ENCODE data around the gene MACROH2A2. TPM values are rescaled to one million over a fixed set of nuclear protein-coding genes. Genes with fewer than 3 reads are reported as not detected.

The MACROH2A2 gene
- total RNA-seq, 3 donors from 2014 or later = 7.3 to 13.6 (median 8.7) TPM

GRCh38 chr10:70060389-70060788 is 7.7 kb downstream of the MACROH2A2 start:
- no peak for ATAC-seq
- Histone ChIP-seq H3K4me1 (ENCODE audit: low read depth) (no peaks in the 10 kb centered on the region), H3K9me3 (no peaks in the 10 kb centered on the region), H3K4me3 (no peak overlapping the region), H3K36me3 (ENCODE audit: low read depth) (no peaks in the 10 kb centered on the region)
- intact Hi-C loops (cut with DNase I, micrococcal nuclease) = no loop called here
- DNase-seq = no peak
- TF ChIP-seq CTCF (IDR thresholded peaks at IDR 0.05) = no peak

GRCh38 chr10:70063418-70064098 is 10.9 kb downstream of the MACROH2A2 start:
- Histone ChIP-seq H3K4me3 (no peak overlapping the region), H3K9me3 (no peaks in the 10 kb centered on the region), H3K36me3 (ENCODE audit: low read depth) (no peaks in the 10 kb centered on the region), H3K4me1 (ENCODE audit: low read depth) (no peaks in the 10 kb centered on the region)
- DNase-seq (no peak), ATAC-seq (no peak)
- no peak for TF ChIP-seq CTCF (IDR thresholded peaks at IDR 0.05)
- intact Hi-C loops (cut with DNase I, micrococcal nuclease) = no loop called here

- intact Hi-C loops (cut with DNase I, micrococcal nuclease) = no loop called here
- DNase-seq (no peak), ATAC-seq (no peak)
- H3K4me1 ChIP-seq (ENCODE audit: low read depth) = no peaks in the 10 kb centered on the region
- no peaks in the 10 kb centered on the region for H3K9me3 ChIP-seq
- no peaks in the 10 kb centered on the region for H3K36me3 ChIP-seq (ENCODE audit: low read depth)
- H3K4me3 ChIP-seq = no peak overlapping the region
- TF ChIP-seq CTCF (IDR thresholded peaks at IDR 0.05) = no peak
Observed at GRCh38 chr10:70064486-70064885, 11.8 kb downstream of the MACROH2A2 start.

GRCh38 chr10:70066190-70066589 is 13.5 kb downstream of the MACROH2A2 start:
- intact Hi-C loops (cut with DNase I, micrococcal nuclease) = no loop called here
- DNase-seq = no peak
- no peak overlapping the region for H3K4me3 ChIP-seq
- no peaks in the 10 kb centered on the region for H3K36me3 ChIP-seq (ENCODE audit: low read depth)
- H3K9me3 ChIP-seq = no peaks in the 10 kb centered on the region
- ATAC-seq = no peak
- TF ChIP-seq CTCF (IDR thresholded peaks at IDR 0.05) = no peak
- H3K4me1 ChIP-seq (ENCODE audit: low read depth) = no peaks in the 10 kb centered on the region

- Histone ChIP-seq H3K4me3 (no peak overlapping the region), H3K9me3 (no peaks in the 10 kb centered on the region), H3K36me3 (ENCODE audit: low read depth) (no peaks in the 10 kb centered on the region), H3K4me1 (ENCODE audit: low read depth) (no peaks in the 10 kb centered on the region)
- intact Hi-C loops (cut with DNase I, micrococcal nuclease) = no loop called here
- no peak for TF ChIP-seq CTCF (IDR thresholded peaks at IDR 0.05)
- ATAC-seq (no peak), DNase-seq (no peak)
Observed at GRCh38 chr10:70067586-70067985, 14.9 kb downstream of the MACROH2A2 start.

GRCh38 chr10:70068925-70069324 is 16.3 kb downstream of the MACROH2A2 start:
- no peaks in the 10 kb centered on the region for H3K9me3 ChIP-seq
- no peak overlapping the region for H3K4me3 ChIP-seq

More at GRCh38 chr10:70068925-70069324, 16.3 kb downstream of the MACROH2A2 start:
- Histone ChIP-seq H3K4me1 (ENCODE audit: low read depth) (no peaks in the 10 kb centered on the region), H3K36me3 (ENCODE audit: low read depth) (no peaks in the 10 kb centered on the region)
- DNase-seq (no peak), ATAC-seq (peak; percentile 85)
- no peak for TF ChIP-seq CTCF (IDR thresholded peaks at IDR 0.05)
- intact Hi-C loops (cut with DNase I, micrococcal nuclease) = no loop called here

Measured in mucosa of descending colon (tissue), 3 donors.